ENCODE data around the gene GGA2. TPM values are rescaled to one million over a fixed set of nuclear protein-coding genes. Genes with fewer than 3 reads are reported as not detected.
A peak's percentile ranks its signal among the peaks of the same experiment; 100 is the strongest.

Gene GGA2
- total RNA-seq, 6 donors from 2014 or later = 84.4 to 197 (median 164) TPM

DNA sequence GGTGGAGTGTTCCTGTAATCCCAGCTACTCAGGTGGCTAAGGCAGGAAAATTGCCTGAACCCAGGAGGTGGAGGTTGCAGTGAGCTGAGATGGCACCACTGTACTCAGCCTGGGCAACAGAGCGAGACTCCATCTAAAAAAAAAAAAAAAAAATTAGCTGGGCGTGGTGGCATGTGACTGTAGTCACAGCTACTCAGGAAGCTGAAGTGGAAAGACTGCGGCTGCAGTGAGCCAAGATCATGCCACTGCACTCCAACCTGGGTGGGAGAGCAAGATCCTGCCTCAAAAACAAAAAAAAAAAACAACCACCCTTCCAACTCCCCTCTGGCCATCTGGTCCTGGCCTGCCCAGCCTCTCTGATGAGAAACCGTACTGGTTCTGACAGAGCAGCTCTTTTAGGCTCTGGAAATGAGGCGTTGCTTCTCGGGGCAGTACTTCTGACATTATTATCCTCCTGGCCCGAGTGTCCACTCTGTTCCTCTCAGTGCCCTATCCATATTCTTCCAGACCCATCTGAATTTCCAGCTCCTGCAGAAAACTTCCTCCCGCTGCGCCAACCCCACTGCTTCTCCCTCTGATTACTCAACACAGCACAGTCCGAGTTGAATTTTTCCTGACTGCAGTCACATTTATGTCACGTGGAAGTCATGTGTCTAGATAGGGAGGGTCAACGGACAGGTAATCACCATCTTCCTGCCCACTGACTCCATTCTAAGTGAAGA lies 13.3 kb downstream of the GGA2 start:
- 23 to 32% methylated on average over 12 of the region's 12 CpGs for WGBS, 2 donors
- Histone ChIP-seq H3K4me1 (peaks cover 43 to 73% (median 58%) of the 10 kb centered on the region in 4 donors), H3K36me3 (peaks cover 9 to 44% (median 29%) of the 10 kb centered on the region in 4 donors), H3K4me3 (peak overlapping the region in 1 of 4 donors; percentile 18), H3K9me3 (no peaks in the 10 kb centered on the region), H3K27me3 (no peaks in the 10 kb centered on the region), H3K27ac (peak overlapping the region; percentile 72 to 86 (median 82))
- ATAC-seq (ENCODE audit: low FRiP score in 2 of 2) = peak; percentile 74 to 81
- DNase-seq = peak in 1 of 2 donors; percentile 74
- TF ChIP-seq EP300 (IDR thresholded peaks at IDR 0.05) (peak in 1 of 4 donors; percentile 53), POLR2AphosphoS5 (IDR thresholded peaks at IDR 0.05) (peak in 1 of 2 donors; percentile 51), POLR2A (IDR thresholded peaks at IDR 0.05) (peak in 1 of 4 donors; percentile 60)
- TF ChIP-seq, protein P1, sequence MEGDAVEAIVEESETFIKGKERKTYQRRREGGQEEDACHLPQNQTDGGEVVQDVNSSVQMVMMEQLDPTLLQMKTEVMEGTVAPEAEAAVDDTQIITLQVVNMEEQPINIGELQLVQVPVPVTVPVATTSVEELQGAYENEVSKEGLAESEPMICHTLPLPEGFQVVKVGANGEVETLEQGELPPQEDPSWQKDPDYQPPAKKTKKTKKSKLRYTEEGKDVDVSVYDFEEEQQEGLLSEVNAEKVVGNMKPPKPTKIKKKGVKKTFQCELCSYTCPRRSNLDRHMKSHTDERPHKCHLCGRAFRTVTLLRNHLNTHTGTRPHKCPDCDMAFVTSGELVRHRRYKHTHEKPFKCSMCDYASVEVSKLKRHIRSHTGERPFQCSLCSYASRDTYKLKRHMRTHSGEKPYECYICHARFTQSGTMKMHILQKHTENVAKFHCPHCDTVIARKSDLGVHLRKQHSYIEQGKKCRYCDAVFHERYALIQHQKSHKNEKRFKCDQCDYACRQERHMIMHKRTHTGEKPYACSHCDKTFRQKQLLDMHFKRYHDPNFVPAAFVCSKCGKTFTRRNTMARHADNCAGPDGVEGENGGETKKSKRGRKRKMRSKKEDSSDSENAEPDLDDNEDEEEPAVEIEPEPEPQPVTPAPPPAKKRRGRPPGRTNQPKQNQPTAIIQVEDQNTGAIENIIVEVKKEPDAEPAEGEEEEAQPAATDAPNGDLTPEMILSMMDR (IDR thresholded peaks at IDR 0.05) = no peak

DNA sequence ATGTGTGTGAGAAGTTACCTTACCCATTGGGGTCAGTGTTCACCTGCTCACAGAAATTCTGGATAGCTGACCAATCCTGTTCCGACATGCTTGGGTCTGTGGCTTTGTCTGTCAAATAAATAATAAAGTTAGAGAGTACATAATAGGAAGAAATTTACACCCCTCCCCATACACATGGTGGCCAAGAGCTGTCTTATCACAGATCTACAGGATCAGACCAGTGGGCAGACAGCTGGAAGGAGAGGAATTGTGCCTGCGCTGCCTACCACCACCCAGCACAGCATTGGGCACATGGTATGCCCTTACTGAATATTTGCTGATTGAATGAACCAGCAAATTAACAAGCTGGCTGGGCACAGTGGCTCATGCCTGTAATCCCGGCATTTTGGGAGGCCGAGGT lies 14.6 kb downstream of the GGA2 start:
- Histone ChIP-seq H3K36me3 (peaks cover 9 to 56% (median 36%) of the 10 kb centered on the region in 4 donors), H3K4me3 (no peak overlapping the region), H3K9me3 (no peaks in the 10 kb centered on the region), H3K27ac (peak overlapping the region in 1 of 4 donors; percentile 52), H3K27me3 (no peaks in the 10 kb centered on the region), H3K4me1 (peaks cover 35 to 75% (median 49%) of the 10 kb centered on the region in 4 donors)
- DNase-seq = no peak
- TF ChIP-seq, protein P1 (IDR thresholded peaks at IDR 0.05) = no peak
- TF ChIP-seq POLR2A (IDR thresholded peaks at IDR 0.05) (no peak), POLR2AphosphoS5 (IDR thresholded peaks at IDR 0.05) (no peak), EP300 (IDR thresholded peaks at IDR 0.05) (no peak)
- no peak for ATAC-seq (ENCODE audit: low FRiP score in 2 of 2)
- WGBS, 2 donors = 92 to 94% methylated on average over 4 of the region's 4 CpGs

GRCh38 chr16:23494188-23494587 lies 16.1 kb downstream of the GGA2 start:
- no peaks in the 10 kb centered on the region for H3K27me3 ChIP-seq
- H3K36me3 ChIP-seq = peaks cover 11 to 66% (median 45%) of the 10 kb centered on the region in 4 donors
- TF ChIP-seq EP300 (IDR thresholded peaks at IDR 0.05) (no peak), POLR2A (IDR thresholded peaks at IDR 0.05) (no peak), POLR2AphosphoS5 (IDR thresholded peaks at IDR 0.05) (no peak)
- TF ChIP-seq, protein P1 (IDR thresholded peaks at IDR 0.05) = no peak
- H3K4me1 ChIP-seq = peaks cover 20 to 61% (median 41%) of the 10 kb centered on the region in 4 donors
- ATAC-seq (ENCODE audit: low FRiP score in 2 of 2) = no peak
- peak overlapping the region in 3 of 4 donors; percentile 3 to 35 (median 5) for H3K4me3 ChIP-seq
- DNase-seq = peak; percentile 38 to 52
- H3K9me3 ChIP-seq = no peaks in the 10 kb centered on the region
- 72 to 75% methylated on average over 11 of the region's 11 CpGs for WGBS, 2 donors
- H3K27ac ChIP-seq = peak overlapping the region; percentile 27 to 81 (median 70)

- TF ChIP-seq POLR2A (IDR thresholded peaks at IDR 0.05) = no peak
- TF ChIP-seq, protein P1 (IDR thresholded peaks at IDR 0.05) = peak in 1 of 6 experiments; percentile 15
- Histone ChIP-seq H3K4me1 (peaks cover 10 to 39% (median 27%) of the 10 kb centered on the region in 4 donors), H3K36me3 (peaks cover 33 to 91% (median 67%) of the 10 kb centered on the region in 4 donors), H3K27ac (peak overlapping the region; percentile 49 to 81 (median 72)), H3K9me3 (no peaks in the 10 kb centered on the region), H3K27me3 (no peaks in the 10 kb centered on the region), H3K4me3 (no peak overlapping the region)
- WGBS, 2 donors = 48 to 63% methylated on average over 14 of the region's 14 CpGs
- peak in 1 of 2 donors; percentile 62 for DNase-seq
- peak in 1 of 2 donors; percentile 74 for ATAC-seq (ENCODE audit: low FRiP score in 2 of 2)
Measured at GRCh38 chr16:23491490-23492391, 18.6 kb downstream of the GGA2 start.
